Loucy (cell line): ENCODE data around the gene PTPRC.

Experiments used
- EZH2phosphoT487 ChIP-seq: fragments of 200-600 bp; IDR thresholded peaks from 2 replicates; pipeline ENCODE4 v1.6.1; 2018; ENCODE audit warnings: antibody characterized with exemption, mild to moderate bottlenecking, moderate library complexity, borderline replicate concordance
- TF ChIP-seq, protein P1 (sequence below): fragments of 200-600 bp; sonication (generic); conservative IDR thresholded peaks from 2 replicates; pipeline ENCODE4 v1.5.1; 2014; ENCODE audit warnings: mild to moderate bottlenecking, antibody characterized with exemption, low read length

GRCh38 chr1:198772626-198773025 lies 133.8 kb downstream of the PTPRC start:
- TF ChIP-seq, protein P1, sequence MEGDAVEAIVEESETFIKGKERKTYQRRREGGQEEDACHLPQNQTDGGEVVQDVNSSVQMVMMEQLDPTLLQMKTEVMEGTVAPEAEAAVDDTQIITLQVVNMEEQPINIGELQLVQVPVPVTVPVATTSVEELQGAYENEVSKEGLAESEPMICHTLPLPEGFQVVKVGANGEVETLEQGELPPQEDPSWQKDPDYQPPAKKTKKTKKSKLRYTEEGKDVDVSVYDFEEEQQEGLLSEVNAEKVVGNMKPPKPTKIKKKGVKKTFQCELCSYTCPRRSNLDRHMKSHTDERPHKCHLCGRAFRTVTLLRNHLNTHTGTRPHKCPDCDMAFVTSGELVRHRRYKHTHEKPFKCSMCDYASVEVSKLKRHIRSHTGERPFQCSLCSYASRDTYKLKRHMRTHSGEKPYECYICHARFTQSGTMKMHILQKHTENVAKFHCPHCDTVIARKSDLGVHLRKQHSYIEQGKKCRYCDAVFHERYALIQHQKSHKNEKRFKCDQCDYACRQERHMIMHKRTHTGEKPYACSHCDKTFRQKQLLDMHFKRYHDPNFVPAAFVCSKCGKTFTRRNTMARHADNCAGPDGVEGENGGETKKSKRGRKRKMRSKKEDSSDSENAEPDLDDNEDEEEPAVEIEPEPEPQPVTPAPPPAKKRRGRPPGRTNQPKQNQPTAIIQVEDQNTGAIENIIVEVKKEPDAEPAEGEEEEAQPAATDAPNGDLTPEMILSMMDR, result no peak
- no peak for TF ChIP-seq EZH2phosphoT487
